ENCODE data around the gene CDH6.

CDH6 gene

DNA sequence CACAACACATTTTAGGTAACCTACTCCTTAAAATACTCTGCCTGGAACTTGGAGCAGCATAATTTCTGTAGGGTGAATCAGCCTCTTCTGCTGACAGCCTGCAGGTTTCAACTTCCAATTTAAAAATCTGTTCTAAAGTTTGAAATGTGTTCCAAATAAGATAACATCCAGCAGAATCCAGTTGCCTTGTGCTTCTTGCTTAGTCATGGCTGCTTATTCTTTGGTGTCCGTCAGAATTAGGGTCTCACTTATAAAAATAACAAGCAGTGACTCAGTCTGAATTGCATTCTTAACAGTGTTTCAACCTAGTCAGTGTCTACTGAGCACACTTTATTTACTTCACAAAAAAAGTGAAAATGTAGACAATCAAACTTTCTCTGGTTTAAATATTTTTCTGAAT lies 3.7 kb downstream of the CDH6 start:
- no peak for DNase-seq (ENCODE audit: low read depth in 3 of 3)

DNA sequence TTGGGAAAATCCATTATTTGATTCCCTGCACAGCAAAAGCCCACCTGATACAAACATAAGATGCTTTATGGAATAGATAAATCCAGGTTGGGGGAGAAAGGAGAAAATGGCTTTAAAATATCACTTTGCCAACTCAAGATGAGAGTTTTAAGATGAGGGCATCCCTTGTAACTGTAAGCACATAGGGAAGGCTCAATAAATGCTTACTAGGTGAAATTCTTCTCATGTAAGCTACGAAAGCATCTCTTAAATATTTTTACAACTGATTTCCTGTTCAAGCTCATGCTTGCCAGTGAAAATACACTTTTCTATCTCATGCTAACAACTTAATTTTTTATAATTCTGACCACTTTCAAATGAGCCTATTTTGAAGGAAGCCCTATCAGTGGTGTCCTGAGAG lies 11.5 kb downstream of the CDH6 start:
- no peak for DNase-seq (ENCODE audit: low read depth in 3 of 3)

DNA sequence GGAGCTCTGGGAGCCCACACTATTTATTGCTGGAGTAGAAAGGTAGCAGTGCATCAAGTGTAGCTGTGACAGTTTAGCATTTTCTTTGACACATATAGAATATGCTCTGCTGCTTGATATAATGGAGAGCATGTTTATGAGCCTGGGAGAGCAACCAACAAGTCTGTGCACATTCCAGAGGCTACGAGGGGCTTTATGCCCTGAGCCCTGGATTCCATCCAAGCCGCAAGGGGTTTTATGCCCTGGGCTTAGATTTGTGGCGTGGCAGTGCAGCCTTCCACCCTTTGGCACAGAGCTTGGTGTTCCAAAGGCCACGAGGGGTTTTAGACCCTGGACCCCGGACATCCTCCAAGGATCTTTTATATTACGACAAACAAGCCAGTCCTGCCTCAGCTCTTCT lies 14.6 kb downstream of the CDH6 start:
- DNase-seq (ENCODE audit: low read depth in 3 of 3) = no peak

DNA sequence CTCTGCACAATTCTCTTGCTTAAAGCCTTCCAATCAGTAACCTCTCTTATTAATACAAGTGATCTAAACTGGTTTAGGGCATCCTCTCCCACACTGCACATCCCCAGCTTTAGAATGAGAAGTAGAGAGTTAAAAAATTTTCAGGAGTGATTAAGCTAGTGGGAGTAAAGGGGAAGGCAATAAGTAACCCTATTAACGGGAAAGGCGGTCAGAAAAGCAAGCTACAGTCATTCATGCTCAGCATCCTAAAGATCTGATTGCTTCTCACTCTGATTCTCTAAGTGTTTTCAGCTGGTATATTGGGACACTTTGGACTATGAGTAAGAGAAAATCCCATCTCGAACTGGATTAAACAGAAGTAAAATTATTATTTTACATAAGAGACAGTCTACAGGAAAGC lies 15.8 kb downstream of the CDH6 start:
- no peak for DNase-seq (ENCODE audit: low read depth in 3 of 3)

DNA sequence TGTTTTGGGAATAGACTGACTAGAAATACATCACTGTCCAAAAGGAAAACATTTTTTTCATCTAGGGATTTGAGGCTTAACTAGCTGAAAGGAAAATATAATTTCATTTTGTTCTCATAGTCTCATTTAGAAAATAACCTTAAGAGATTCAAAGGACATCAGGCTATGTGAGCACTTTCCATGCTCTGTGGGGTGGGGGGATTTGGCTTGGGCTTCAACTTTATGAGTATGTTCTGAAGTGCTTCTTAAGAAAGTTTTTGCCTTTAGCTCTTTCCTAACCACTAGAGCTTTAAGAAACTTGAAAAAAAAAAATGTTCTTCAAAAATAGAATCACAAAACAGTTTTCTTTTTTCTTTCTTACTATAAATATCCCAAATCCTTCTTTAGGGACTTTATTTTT lies 17.6 kb downstream of the CDH6 start:
- DNase-seq (ENCODE audit: low read depth in 3 of 3) = no peak

DNA sequence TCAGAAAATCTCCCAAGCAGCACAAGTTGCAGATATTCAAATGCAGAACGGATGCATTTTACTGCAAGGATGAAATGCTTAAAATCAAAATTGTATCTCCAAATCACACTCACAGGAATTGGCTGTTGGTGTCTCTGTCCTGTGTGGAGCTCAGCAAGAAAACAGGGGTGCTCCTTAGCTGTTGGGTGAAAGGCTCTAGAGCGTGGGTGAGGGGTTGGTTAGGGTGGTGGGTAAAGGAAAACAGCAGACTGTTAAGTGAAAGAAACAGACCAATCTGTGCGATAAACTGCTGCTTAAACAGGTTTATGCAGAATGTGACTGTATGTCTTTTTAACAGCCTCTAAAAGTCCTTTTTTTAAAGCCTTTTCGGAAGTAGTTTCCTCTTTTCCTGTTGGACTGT lies 19.8 kb downstream of the CDH6 start:
- no peak for DNase-seq (ENCODE audit: low read depth in 3 of 3)

DNA sequence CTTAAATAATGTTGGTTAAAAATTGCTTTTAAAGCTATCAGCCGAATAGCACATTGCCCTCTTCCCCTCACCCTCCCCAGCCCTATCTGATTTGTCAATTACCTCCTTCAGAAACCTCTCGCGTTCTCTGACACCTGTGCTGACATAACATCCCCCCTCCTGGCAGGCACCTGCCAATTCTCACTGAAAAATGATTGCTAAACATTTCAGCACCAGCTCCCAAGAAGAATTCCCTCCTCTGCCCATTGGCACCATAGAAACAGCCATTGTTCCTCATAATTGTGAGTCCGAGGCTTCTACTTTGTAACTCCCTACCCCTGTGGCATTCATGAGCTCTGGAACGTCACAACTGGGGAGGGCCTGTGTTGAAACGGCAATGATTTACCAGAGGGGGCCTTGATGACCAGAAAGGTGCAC lies 20.2 kb downstream of the CDH6 start:
- DNase-seq (ENCODE audit: low read depth in 3 of 3) = no peak

DNA sequence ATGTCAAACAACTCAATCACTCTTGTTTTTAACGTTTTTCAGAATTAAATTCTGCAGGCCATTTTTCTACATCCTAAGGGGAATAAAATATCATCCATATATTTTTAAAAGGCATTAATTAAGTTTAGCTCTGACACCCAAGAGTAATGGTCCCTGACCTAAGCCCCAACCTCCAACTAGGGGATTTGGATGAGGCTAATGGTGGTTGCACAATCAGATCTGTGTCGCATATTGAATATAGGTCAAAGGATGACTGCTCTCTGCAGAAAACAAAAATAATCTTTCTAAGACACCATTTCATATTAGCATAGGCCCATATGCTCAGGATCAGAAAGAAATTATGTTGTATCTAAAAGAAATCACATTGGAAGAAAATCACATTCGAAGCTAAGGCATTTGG lies 20.7 kb downstream of the CDH6 start:
- no peak for DNase-seq (ENCODE audit: low read depth in 3 of 3)

DNA sequence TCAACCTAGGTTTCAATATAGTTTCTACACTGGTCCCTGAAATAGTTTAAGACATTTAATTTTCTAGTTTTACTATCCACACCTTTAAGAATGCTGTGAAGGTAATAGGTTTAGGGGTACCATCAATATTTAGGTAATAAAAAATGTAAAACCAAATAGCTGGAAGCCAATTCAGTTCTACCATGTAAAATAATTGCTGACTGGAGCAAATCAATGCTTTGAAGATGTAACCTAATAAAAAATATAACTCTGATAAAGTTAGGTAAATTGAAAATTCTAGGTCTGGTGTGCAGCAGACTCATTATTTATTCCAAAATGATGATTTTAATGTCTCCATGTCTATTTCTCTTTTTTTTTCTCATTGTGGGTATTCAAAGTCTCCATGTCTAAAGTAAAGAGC lies 21.8 kb downstream of the CDH6 start:
- no peak for DNase-seq (ENCODE audit: low read depth in 3 of 3)

DNA sequence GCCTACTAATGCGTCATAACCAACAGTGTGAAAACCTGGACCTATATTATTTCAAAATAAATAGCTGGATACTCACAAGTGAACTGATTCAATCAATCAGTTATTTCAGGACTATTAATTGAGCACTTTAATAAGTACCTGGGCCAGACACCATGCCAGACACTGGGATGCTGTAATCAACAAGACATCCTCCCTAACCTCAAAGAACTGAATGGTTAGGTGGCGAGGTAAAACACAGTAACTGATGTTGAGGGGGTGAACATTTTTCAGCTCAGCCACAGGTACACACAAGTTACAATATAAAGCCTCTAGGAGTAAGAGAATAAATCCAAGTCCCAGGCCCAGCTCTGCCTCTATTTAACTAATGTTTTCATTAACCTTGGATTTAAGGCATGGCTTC lies 24.0 kb downstream of the CDH6 start:
- DNase-seq (ENCODE audit: low read depth in 3 of 3) = no peak

DNA sequence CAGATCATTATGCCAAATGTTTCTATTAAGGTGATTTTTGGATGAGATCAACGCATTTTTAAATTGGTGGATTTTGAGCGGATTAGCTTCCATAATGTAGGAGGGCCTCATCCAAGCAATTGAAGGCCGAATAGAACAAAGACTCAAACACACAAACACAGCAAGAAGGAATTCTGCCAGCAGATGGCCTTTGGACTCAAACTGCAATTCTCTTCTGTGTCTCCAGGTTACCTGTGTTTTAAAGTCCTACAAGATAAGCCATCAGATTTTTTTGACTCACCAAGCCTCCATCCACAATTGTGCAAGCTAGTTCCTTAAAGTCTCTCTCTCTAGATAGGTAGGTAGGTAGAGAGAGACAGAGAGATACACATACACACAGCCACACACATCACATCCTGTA lies 25.5 kb downstream of the CDH6 start:
- DNase-seq (ENCODE audit: low read depth in 3 of 3) = no peak

DNA sequence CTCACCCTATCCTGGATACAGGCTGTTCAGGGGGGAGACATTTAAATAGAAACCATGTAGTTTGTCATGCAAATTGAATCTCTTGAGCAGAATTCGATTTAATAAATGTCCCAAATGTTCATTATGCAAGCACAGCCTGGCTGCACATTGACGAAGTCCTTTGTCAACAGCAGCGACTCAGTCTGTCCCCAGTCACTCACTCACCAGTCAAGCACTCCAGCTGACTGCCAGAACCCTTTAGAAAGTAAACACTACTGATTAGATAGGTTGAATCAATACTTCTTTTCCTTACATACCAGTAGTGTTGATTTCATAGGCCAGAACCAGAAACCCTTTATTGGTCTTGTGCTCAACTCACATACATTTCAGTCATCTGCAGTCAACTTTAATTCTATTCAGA lies 27.5 kb downstream of the CDH6 start:
- DNase-seq (ENCODE audit: low read depth in 3 of 3) = no peak

DNA sequence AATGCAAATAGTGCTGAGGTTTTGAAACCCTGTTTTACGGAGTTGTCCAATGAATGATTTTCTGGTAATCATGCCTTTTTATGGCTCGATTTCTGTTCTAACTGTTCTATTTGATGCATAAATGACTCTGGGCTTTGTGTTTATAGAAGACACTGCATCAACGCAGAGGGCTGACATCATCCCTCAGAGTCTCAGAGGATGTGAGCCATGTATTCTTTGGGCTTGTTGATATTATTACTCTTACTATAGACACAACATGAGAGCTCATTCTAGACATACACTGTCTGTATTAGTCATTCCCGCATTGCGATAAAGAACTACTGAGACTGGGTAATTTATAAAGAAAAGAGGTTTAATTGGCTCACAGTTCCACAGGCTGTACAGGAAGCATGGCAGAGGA lies 31.6 kb downstream of the CDH6 start:
- DNase-seq (ENCODE audit: low read depth in 3 of 3) = no peak

DNA sequence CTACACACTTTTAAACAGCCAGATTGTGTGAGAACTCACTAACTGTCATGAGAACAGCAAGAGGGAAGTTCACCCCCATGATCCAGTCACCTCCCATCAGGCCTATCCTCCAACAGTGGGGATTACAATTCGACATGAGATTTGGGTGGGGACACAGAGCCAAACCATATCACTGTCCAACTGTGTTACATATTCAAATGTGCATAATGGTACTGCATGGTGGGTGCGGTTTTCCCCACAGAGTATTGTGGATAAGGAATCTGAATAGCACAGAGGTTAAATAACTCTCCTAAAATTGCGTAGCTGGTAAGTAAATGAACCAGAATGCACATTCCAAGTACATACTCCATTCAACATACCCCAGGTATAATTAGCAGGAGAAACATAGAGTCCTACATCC lies 32.1 kb downstream of the CDH6 start:
- DNase-seq (ENCODE audit: low read depth in 3 of 3) = no peak

DNA sequence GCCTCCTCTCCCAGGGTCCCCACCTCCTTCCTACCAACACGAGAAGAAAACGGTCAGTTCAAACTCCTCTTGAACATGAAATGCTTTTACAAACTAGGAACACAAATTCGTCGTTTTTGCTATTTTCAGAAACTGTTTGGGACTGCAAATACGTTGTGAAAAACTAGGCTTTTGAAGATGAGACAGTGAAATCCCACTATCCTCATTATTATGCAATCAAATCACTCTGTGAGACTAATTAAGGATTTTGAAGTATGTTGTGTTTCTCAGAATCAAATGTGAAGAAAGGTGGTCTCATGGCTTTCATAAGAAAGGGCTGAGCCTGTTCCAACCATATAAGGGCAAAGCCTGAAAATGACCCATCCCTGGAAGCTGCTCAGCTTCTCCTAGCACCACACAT lies 33.2 kb downstream of the CDH6 start:
- no peak for DNase-seq (ENCODE audit: low read depth in 3 of 3)

DNA sequence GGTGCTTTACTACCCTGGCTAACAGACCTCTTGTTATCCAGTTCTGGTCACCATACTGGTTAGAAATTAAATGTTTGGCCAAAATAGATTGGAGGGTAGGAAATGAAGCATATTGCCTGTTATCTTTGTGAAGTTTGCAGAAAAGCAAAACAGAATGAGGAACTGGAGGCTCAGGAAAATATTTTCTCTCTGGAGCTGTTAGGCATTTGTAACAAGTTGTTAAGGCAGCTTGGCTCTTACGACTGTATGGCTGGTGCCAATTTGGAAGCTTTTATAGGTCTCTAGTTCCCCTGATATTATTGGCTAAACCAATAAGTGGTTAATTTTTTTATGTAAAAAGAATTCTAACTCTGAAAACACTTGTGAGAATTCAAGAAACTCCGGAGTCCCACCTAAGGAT lies 35.8 kb downstream of the CDH6 start:
- no peak for DNase-seq (ENCODE audit: low read depth in 3 of 3)

DNA sequence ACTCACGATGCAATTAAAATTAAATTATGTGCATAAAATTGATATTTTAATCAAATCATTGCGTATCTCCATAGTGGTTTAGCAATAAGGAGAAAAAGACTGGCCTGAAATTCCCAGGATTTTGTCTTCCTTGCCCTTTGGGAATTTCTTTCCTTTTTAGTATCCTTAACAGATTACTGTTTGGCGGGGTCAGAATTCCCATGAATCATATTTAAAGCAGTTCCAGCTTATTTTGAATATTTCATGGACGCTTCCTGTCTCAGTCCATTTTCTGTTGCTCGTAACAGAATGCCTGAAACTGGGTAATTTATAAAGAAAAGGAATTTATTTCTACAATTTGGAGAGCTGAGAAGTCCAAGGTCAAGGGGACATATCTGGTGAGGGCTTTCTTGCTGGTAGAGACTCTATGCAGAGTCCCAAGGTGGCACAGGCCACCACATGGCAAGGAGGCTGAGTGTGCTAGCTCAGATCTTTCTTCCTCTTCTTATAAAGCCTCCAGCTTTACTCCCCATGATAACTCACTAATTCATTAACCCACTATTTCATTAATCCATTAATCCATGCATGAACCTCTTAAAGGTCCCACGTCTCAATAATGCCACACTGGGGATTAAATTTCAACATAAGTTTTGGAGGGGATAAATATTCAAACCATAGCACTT lies 37.8 kb downstream of the CDH6 start:
- DNase-seq (ENCODE audit: low read depth in 3 of 3) = no peak

DNA sequence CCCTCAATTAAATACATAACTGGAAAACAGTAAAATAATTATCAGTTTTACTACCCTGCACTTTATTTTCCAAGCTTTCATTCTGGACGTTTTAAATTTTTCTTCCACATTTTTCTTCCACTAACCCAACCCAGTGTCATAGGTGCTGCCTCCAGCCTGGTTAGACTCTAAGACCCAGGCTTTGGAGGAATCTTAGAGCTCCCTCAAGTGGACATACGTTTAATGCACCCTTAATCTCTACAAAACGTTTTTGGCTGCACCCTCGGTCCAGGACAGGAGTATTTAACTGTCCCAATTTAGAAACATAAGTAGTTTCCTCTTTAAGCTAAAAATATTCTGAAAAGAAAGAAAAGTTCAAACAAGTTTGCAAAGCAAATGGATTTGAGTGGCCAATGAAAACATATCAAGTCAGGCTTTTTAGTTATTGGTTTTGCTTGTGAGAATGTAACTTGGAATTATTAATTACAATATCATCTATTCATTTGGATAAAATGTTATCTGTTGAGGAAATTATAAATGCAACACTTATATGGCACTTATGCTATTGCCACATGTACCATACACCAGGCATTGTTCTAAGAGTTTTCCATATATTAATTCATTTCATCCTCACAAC lies 38.9 kb downstream of the CDH6 start:
- no peak for DNase-seq (ENCODE audit: low read depth in 3 of 3)

DNA sequence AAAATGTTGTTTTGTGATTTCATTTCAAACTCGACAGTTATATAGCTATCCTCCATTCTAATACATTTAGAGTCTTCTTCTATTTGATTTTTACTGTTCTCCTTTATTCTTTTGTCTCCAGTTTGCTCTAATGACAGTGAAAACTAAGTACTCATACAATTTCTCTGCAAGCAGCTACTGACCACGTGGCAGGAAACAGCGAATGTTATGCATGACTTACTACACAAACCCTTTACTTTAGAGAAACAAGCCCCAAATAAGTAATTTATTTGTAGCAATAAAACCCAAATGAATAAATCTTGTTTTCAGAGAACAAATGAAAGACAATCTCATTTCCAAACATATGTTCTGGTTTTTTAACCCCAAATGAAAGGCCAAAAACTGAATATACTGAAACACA lies 41.9 kb downstream of the CDH6 start:
- no peak for DNase-seq (ENCODE audit: low read depth in 3 of 3)

DNA sequence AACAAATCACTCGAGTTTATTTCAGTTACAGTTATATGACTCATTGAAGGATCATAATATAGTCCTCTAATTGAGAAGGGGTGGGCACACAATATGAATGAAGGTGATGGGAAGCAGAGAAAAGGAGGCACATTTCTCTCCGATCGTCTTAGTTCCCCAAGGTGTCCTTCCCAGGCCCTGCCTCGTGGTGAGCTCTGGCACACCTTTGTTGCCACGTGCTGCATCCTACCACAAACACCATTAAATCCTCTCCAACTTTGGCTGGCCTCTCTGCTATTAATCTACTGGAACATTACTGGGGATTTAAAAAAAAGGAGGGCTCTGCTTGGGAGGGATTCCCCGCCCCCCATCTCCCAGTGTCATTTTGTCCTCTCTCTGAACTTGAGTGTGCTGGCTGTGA lies 42.9 kb downstream of the CDH6 start:
- DNase-seq (ENCODE audit: low read depth in 3 of 3) = no peak

DNA sequence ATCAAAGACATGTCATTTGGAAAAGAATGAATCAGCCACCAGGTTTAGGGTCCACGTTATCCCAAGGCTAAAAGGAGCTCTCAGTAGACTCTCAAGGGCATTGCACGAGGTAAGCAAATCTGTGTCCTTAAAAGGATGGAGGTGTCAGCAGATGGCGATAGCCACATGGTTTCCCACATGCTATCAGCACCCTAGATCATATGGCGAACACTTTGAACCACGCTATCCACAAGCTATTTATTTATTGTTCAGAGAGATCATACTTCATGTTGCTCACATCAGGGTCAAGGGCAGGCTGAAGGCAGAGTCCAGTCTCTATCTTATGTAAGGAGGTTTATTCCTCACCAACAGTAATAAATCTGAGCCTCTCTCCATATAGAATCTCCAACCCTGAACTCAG lies 43.7 kb downstream of the CDH6 start:
- DNase-seq (ENCODE audit: low read depth in 3 of 3) = no peak

DNA sequence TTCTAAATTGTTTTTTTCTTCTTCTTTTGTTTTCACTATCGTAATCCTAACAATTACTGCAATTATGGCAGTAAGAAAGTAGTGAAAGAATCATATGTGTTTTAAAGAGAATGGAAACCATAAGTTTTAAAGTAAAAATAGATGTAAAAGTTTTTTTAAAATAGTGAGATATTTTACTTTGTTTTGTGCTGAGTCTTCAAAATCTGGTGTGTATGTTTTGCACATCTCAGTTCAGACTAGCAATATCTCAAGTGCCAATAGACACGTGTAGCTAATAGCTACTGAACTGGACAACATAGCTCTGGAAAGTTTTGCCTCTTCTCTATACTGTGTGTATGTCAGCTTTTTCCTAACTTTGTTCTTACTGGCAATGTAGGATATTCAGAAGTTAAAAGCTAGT lies 45.0 kb downstream of the CDH6 start:
- no peak for DNase-seq (ENCODE audit: low read depth in 3 of 3)

DNA sequence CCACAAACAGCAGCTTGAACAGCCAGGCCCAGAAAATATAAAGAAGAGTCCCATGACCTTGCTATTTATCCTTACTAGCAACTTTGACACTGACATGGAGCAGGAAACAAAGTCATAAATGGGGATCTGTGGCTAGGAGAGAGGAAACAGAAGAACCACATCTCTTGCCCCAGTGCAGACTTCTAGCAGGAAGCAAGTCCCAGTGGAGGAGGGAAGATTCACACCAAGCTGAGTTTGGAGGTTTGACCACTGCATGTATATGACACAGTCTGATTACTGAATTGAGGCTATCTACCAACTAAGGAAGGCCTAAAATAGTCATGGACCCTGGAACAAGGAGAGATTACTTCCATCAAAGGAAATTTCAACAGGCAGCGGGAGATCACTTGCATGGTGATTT lies 51.4 kb downstream of the CDH6 start:
- no peak for DNase-seq (ENCODE audit: low read depth in 3 of 3)

DNA sequence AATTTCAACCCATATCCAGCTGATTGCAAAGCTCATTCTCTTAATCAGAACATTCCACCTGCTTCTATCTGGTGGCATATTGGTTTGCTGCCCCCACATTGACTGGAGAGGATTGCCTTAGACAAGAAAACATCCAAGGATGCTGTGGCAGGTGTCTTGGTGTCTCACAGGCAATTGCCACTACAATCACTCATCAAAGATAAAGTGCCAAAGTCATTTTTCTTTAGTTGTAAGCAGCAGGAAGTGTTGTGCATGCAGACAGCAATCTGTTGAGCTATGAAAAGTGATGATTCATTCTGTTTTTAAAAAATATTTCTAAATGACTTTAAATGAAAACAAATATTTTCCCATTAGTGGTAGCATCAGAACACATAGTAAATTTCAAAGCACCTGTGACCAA lies 53.9 kb downstream of the CDH6 start:
- DNase-seq (ENCODE audit: low read depth in 3 of 3) = no peak
